ENCODE measurements around the gene MTUS2.

GRCh38 chr13:29543230-29544215, 723.4 kb downstream of the MTUS2 start:
- TF ChIP-seq CTCF (IDR thresholded peaks at IDR 0.05) (no peak), POLR2A (IDR thresholded peaks at IDR 0.05) (no peak)
